Measurements from ENCODE around the gene WDPCP.
"Not testable (repeated sequence)": the region's sequence is repeated elsewhere in the genome, so short reads cannot be mapped to it uniquely, and the experiment has no call there.

WDPCP gene

GRCh38 chr2:63588385-63589147 is at the start of gene WDPCP, which contains the start of gene MDH1:
Gene WDPCP, minus strand, starts transcription at chr2:63588477. Its CDS starts 206 bp downstream, at chr2:63588271.
Gene MDH1, plus strand, starts transcription at chr2:63588963. Its CDS starts 81 bp downstream, at chr2:63589044.
- DNase-seq (ENCODE audit: low read depth, low spot score), result peak; percentile 99

GRCh38 chr2:63632382-63632781 is 44.1 kb upstream of the WDPCP start:
- no peak for DNase-seq (ENCODE audit: low read depth, low spot score)

GRCh38 chr2:63631501-63631900 is 43.2 kb upstream of the WDPCP start:
- no peak for DNase-seq (ENCODE audit: low read depth, low spot score)

GRCh38 chr2:63628403-63628942 is 40.2 kb upstream of the WDPCP start:
- DNase-seq (ENCODE audit: low read depth, low spot score), result no peak

GRCh38 chr2:63627866-63628265 is 39.6 kb upstream of the WDPCP start:
- no peak for DNase-seq (ENCODE audit: low read depth, low spot score)

GRCh38 chr2:63623763-63624162 is 35.5 kb upstream of the WDPCP start:
- DNase-seq (ENCODE audit: low read depth, low spot score), result not testable (repeated sequence)

- DNase-seq (ENCODE audit: low read depth, low spot score), result no peak
Observed at GRCh38 chr2:63622751-63623150, 34.5 kb upstream of the WDPCP start.

GRCh38 chr2:63619328-63619727 is 31.1 kb upstream of the WDPCP start:
- DNase-seq (ENCODE audit: low read depth, low spot score), result no peak

GRCh38 chr2:63617366-63617765 is 29.1 kb upstream of the WDPCP start:
- DNase-seq (ENCODE audit: low read depth, low spot score), result no peak

- DNase-seq (ENCODE audit: low read depth, low spot score), result peak; percentile 47
Observed at GRCh38 chr2:63614983-63615945, 27.0 kb upstream of the WDPCP start.

- peak; percentile 77 for DNase-seq (ENCODE audit: low read depth, low spot score)
Observed at GRCh38 chr2:63614448-63614968, 26.2 kb upstream of the WDPCP start.

GRCh38 chr2:63613391-63613901 is 25.2 kb upstream of the WDPCP start:
- DNase-seq (ENCODE audit: low read depth, low spot score), result peak; percentile 30

GRCh38 chr2:63610525-63610924 is 22.2 kb upstream of the WDPCP start:
- no peak for DNase-seq (ENCODE audit: low read depth, low spot score)

GRCh38 chr2:63608865-63609264 is 20.6 kb upstream of the WDPCP start:
- not testable (repeated sequence) for DNase-seq (ENCODE audit: low read depth, low spot score)

- no peak for DNase-seq (ENCODE audit: low read depth, low spot score)
Observed at GRCh38 chr2:63604666-63605065, 16.4 kb upstream of the WDPCP start.

- no peak for DNase-seq (ENCODE audit: low read depth, low spot score)
Observed at GRCh38 chr2:63600881-63601460, 12.7 kb upstream of the WDPCP start.

- DNase-seq (ENCODE audit: low read depth, low spot score), result no peak
Observed at GRCh38 chr2:63598981-63599380, 10.7 kb upstream of the WDPCP start.

GRCh38 chr2:63596401-63596883 is 8.2 kb upstream of the WDPCP start:
- DNase-seq (ENCODE audit: low read depth, low spot score), result no peak

GRCh38 chr2:63594660-63595059 is 6.4 kb upstream of the WDPCP start:
- no peak for DNase-seq (ENCODE audit: low read depth, low spot score)

- DNase-seq (ENCODE audit: low read depth, low spot score), result no peak
Observed at GRCh38 chr2:63591566-63592175, 3.4 kb upstream of the WDPCP start.

Data from astrocyte of the hippocampus (primary cell).